ENCODE results near the gene SLC43A3.
A peak's percentile ranks its signal among the peaks of the same experiment; 100 is the strongest.

The SLC43A3 gene

GRCh38 chr11:57427727-57428082 is 784 bp upstream of the SLC43A3 start:
- DNase-seq (ENCODE audit: low read depth), result no peak

- DNase-seq (ENCODE audit: low read depth), result no peak
These were observed 437 bp downstream of the SLC43A3 start for GRCh38 chr11:57426439-57426928.

- peak; percentile 16 for DNase-seq (ENCODE audit: low read depth)
These were observed 1.1 kb downstream of the SLC43A3 start for GRCh38 chr11:57425565-57426438.

- DNase-seq (ENCODE audit: low read depth), result peak; percentile 84
These were observed 1.9 kb downstream of the SLC43A3 start for GRCh38 chr11:57424792-57425564.

- no peak for DNase-seq (ENCODE audit: low read depth)
These were observed 2.7 kb downstream of the SLC43A3 start for GRCh38 chr11:57424137-57424791.

- DNase-seq (ENCODE audit: low read depth), result no peak
These were observed 4.3 kb downstream of the SLC43A3 start for GRCh38 chr11:57422669-57423068.

- no peak for DNase-seq (ENCODE audit: low read depth)
These were observed 5.1 kb downstream of the SLC43A3 start for GRCh38 chr11:57421805-57422204.

- DNase-seq (ENCODE audit: low read depth), result no peak
These were observed 5.9 kb downstream of the SLC43A3 start for GRCh38 chr11:57421066-57421465.

GRCh38 chr11:57419146-57419545 is 7.8 kb downstream of the SLC43A3 start:
- DNase-seq (ENCODE audit: low read depth), result no peak

GRCh38 chr11:57418131-57418530 is 8.8 kb downstream of the SLC43A3 start:
- no peak for DNase-seq (ENCODE audit: low read depth)

GRCh38 chr11:57417056-57417455 is 9.9 kb downstream of the SLC43A3 start:
- DNase-seq (ENCODE audit: low read depth), result no peak

- no peak for DNase-seq (ENCODE audit: low read depth)
These were observed 10.5 kb downstream of the SLC43A3 start for GRCh38 chr11:57416436-57416835.

GRCh38 chr11:57414612-57415212 is 12.2 kb downstream of the SLC43A3 start:
- no peak for DNase-seq (ENCODE audit: low read depth)

GRCh38 chr11:57413681-57414080 is 13.2 kb downstream of the SLC43A3 start:
- DNase-seq (ENCODE audit: low read depth), result no peak

GRCh38 chr11:57410287-57410686 is 16.6 kb downstream of the SLC43A3 start:
- no peak for DNase-seq (ENCODE audit: low read depth)

GRCh38 chr11:57409321-57410100 is 17.4 kb downstream of the SLC43A3 start:
- DNase-seq (ENCODE audit: low read depth), result no peak

GRCh38 chr11:57408771-57409170 is 18.1 kb downstream of the SLC43A3 start:
- DNase-seq (ENCODE audit: low read depth), result no peak

GRCh38 chr11:57407941-57408475 is 18.9 kb downstream of the SLC43A3 start:
- no peak for DNase-seq (ENCODE audit: low read depth)

- DNase-seq (ENCODE audit: low read depth), result no peak
These were observed 19.7 kb downstream of the SLC43A3 start for GRCh38 chr11:57407010-57407920.

GRCh38 chr11:57406337-57406904 is 20.5 kb downstream of the SLC43A3 start:
- peak; percentile 31 for DNase-seq (ENCODE audit: low read depth)
